Skeletal muscle cell (primary cell): ENCODE results near the gene DNAJC17.
A peak's percentile ranks its signal among the peaks of the same experiment; 100 is the strongest.

ENCODE experiments used
- DNase-seq: peaks from one replicate; pipeline ENCODE4 v3.0.0-alpha.2; 2010; ENCODE audit warnings: low read depth
- H3K4me3 ChIP-seq: 2 replicates; pipeline ENCODE4 v1.5.1; 2011; ENCODE audit warnings: low read depth, mild to moderate bottlenecking, control low read depth, low read length, moderate library complexity

Gene DNAJC17

DNA sequence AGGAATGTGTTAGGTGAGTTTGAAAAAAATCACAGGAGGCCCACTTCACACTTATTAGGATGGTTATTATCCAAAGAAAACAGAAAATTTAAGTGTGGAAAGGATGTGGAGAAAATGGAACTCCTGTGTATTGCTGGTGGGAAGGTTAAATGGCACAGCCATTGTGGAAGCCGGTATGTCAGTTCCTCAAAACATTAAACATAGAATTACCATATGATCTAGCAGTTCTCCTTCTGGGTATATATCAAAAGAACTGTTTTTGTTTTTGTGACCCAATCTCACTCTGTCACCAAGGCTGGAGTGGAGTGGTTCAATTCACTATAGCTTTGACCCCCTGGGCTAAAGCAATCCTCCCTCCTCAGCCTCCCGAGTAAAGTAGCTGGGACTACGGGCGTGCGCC, 10.8 kb downstream of the DNAJC17 start:
- no peak overlapping the region for H3K4me3 ChIP-seq
- no peak for DNase-seq

DNA sequence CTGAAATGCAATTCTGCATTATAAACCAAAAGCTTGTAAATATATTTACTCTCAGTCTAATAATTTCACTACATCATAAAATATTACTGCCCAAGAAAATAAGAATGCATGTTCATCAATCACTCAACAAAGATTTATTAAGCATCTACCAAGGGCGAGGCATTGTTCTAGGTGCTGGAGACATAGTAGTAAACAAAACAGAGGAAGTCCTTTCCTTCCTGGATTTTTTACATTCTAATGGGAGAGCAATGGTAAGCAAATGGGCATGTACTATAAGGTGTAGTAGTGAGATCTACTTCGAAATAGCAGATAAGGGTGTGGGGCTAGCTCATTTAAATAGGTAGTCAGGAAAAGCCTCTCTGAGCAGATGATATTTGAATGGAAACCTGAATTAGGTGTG, 11.2 kb downstream of the DNAJC17 start:
- no peak overlapping the region for H3K4me3 ChIP-seq
- DNase-seq, result no peak

DNA sequence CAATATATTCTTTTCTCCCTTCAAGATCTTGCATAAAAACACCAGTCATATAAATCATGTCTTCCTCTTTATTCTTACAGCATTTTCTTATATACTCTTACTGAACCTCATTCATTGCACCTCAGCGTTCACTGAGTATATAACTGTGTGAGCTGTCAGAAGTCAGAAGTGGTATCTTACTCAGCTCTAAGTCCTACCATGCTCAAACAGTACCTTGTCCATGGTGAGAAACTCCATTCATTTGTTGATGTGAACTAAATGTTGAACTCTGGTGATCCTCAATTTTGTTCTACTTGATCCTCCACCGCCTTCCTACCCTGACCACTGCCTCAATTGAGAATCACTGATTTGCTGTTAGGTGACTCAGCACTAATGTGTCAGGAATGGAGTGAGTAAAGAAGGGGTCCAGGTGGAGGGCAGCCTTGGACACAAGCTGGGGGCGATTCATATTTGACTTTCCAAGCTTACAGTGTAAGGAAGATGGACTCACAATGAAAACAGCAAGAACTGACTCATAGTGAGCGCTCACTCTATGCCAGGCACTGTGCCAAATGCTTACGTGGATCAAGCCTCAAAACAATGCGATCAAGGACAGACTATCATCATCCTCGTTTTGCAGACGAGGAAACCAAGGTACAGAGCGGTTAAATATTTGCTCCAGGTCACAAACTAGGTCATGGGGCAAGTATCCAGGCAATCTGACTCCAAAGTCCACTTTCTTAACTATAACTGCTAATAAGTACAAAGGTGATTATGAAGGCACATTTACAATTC, 13.9 kb downstream of the DNAJC17 start:
- H3K4me3 ChIP-seq, result no peak overlapping the region
- peak; percentile 93 for DNase-seq

DNA sequence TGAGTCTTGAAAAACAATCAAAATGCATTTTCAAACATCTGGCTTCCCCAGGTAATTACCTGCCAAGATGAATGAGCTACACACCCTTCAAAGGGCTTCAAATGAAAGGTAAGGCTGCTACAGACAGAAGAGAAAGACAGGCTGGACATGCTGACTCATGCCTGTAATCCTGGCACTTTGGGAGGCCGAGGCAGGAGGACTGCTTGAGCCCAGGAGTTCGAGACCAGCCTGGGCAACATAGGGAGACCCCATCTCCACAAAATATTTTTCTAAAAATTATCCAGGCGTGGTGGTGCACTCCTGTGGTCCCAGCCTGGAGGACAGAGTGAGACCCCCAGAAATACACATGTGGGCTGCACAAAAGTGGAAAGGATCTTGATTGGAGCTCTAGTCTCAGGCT, 14.9 kb downstream of the DNAJC17 start:
- no peak for DNase-seq
- H3K4me3 ChIP-seq, result no peak overlapping the region

DNA sequence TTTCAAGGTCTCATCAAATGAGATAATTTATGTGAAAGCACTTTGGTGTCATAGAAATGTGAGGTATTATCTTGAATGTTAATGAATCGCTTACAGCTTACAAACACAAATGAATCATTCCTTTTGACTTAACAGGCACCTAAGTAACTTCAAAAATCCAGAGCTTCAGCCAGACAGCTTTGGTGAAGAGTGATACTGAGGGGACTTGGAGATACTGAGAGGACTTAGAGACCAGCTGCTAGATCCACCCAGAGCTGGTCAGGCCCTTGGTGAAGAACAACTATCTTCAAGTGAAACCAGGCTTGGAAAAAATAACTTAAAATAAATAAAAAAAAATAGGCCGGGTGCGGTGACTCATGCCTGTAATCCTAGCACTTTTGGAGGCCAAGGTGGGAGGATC, 16.6 kb downstream of the DNAJC17 start:
- H3K4me3 ChIP-seq, result no peak overlapping the region
- no peak for DNase-seq

DNA sequence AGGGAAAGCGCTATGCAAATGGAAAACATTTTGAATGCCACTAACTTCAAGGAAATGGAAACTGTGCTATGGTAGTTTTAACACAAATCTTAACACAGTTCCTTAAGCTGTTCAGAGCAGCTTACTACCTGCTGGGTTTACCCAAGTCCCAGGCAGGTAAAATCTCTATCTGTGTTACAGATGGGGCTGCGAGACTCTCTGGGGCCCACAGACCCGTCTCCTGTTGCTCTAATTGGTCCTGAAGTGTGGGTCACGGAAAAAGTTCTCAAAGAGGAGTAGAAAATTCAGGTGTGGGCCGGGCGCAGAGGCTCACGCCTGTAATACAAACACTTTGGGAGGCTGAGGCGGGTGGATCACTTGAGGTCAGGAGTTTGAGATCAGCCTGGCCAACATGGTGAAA, 17.3 kb downstream of the DNAJC17 start:
- no peak overlapping the region for H3K4me3 ChIP-seq
- no peak for DNase-seq

DNA sequence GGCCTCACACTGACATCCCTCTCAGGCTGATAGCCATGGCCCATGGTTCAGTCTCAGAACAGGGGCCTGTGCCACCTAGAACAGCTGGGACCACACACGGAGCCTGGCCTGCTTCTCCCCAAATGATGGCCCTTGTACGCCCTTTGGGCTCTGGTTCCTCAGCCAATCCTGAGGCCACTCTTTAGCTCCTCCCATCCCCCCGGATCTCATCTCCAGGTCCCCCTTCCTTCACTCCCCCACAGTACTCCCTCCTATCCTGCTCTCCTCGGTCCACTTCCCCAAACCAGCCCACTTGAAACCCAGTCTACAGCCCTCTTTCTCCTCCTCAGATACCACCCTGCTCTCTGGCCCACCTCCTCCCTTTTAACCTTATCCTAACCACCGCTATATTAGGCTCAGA, 18.2 kb downstream of the DNAJC17 start:
- DNase-seq, result no peak
- H3K4me3 ChIP-seq, result no peak overlapping the region

DNA sequence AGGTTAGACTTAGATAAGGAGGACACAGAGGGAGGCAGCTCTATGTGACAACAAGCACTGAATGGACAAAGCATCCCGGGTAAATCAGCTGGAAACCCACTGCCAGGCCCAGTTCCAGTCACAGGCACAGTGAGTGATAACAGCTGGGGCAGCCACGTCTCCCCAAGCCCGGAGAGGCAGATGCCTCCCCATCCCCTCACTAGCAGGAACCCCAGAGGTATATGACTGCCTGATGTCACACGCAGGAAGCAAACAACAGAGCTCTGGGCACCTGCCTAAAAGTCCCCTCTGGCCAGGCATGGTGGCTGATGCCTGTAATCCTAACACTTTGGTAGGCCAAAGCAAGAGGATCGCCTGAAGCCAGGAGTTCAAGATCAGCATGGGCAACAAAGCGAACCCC, 19.3 kb downstream of the DNAJC17 start:
- DNase-seq, result no peak
- H3K4me3 ChIP-seq, result no peak overlapping the region

DNA sequence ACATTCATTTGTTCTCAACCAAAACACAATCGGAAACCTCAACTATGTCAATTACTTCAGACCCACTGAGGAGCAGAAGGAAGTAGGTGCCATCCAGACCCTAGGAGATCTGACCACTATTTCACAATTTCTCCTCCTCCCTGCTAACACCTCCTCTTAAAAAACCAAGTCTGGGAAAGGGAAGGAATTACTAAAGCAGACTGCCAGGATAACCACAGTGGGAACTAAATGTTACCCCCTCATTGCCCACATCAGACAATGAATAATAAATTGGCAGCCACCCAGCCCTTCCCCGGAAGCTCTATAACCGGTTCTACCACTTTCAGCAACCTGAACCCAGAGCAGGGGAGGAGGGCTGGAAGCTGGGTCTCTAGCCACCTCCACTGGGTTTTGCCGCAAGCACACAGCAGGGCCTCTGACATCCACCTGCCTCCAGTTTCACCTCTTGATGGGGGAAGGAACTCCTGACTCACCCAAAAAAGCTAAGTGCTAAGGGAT, 19.9 kb downstream of the DNAJC17 start:
- DNase-seq, result peak; percentile 78
- H3K4me3 ChIP-seq, result no peak overlapping the region

DNA sequence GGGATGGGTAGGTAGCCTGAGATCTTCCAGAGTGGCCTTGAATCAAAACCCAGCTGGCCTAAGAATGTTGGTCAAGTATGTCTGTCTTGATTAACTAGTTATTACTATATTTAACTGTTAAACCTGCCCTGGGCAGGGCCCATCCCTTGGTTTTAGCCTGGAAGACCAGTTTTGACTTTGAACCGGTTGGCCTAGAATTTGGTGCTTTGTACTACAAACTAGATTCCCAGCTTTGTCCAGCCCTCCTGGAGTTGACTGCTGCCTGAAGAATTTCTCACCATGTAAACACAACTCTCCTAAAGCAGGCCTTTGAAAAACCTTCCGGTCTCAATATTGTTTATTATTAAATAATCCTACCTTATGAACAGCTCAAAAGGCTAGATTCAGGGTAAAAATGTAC, 21.5 kb downstream of the DNAJC17 start:
- DNase-seq, result no peak
- H3K4me3 ChIP-seq, result no peak overlapping the region

DNA sequence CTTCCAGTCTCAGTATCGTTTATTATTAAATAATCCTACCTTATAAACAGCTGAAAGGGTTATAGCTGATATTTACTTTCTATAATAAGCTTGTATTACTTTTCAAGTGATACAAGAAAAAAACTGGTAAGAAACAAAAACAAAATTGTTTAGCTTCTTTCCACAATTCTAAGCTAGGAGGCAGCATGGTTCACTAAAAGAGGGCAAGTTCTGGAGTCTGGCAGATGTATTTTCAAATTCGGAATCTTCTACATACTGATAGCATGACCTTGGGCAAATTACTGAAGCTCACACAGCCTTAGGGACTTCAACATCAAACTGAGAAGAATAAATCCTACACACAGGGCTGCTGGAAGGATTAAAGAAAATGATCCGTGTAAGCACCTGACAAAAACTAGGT, 22.1 kb downstream of the DNAJC17 start:
- H3K4me3 ChIP-seq, result no peak overlapping the region
- no peak for DNase-seq

DNA sequence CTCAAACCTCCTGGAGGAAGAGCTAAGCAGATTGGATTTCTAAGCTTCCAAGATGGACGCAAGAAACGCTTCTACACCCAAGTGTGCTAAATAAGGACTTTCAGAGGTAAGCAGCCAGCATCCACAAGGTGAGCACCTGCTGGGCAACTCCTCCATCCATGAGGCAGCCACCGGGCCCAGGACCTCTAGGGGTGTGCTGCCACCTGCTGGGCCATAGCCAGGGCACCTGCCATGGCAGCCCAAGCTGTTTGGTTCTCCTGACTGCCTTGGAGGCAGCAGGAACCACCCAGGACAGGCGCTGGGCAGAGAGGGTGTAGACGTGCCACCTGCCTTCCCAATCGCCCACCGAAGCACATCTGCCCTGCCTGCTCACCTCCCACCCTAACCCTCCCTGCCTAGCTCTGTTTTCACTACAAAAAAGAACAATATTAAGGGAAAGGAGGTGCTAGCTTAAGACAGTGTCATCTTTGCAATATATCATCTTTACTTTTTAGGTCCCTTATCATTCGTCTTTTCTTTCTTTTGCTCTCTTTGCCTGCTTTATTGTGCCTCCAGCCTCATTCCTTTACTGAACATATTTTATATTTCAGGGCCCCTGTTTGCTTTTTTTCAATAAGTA, 24.6 kb downstream of the DNAJC17 start:
- DNase-seq, result no peak
- H3K4me3 ChIP-seq, result no peak overlapping the region

DNA sequence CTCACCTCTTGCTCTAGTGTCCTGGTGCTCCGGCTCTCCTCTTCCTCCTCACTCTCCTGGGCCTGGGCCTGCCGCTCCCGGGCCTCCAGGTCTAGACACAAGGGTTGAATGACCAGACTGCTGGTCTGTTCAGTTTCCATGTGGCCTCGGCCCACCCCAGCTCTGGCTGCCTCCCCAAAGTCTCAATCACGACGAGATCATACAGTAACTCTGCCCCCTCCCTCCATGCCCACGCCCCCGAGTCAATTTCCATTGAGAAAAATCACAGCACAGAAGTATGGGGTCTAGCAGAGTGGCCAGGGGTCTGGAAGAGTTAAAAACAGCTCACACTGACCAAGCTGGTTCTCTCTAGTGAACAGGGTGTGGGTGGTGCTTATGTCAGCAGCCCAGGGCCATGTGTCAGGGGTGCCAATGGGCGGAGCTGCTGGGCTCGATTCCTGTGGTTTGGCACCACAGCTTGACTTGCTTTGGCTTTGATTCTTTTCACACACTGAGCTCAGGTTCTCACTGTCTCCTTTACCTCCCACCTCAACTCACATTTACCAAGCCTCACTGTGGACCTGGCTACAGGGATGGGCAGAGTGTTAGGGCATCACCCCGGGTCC, 30.6 kb downstream of the DNAJC17 start:
- no peak for DNase-seq
- no peak overlapping the region for H3K4me3 ChIP-seq

DNA sequence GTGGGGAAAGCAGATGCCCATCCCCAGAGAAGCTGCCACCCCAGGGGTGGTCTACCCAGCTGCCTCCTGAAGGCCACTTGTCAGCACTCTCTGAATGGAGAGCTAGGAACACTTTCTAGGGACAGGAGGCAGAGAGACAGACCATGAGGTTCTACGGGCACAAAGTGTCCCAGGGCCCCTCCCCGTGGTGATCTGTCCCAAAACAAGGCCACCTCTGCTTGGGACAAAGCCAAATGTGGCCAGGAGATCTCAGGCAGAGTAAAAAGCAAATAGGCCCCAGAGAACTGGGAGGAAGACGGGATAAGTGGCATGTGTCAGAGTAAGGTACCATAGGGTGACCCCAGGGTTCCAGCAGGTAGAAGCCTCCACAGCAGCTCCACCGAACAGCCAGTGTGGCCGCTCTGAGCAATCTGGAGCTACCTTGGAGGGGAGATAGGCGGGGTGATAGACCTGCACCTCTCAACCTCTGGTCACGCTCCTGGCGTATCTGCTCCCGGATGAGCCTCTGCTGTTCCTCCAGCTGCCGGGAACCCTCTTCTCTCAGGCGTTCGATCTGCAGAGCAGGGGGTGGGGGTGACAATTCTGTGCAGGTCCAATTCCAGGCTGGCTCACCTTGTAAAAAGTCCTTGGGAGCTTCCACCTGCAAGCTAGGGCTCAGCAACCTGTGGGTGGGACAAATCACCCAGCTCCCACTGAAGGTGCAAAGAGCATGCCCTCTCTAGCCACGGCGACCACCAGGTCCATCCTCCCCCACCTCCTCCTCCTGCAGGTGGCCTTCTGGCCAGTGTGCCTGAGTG, 31.3 kb downstream of the DNAJC17 start:
- H3K4me3 ChIP-seq, result no peak overlapping the region
- DNase-seq, result no peak

DNA sequence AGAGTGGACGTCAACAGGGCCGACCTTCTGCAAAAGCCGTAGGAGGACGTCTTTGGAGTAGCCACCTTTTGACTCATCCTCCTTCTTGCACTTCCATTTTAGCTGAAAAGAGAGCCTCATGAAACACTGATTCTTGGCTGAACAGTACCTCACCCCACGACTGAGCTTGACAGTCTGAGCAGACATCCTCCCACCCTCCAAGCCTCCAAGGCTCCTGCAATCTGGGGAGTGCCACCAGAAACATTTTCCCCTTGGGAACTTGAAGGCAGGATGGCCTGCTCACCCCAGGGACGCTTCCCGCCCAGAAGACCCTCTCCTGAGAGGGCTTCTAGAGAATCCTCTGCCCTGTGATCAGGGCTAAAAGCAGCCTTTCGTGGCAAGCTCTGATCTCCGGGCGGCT, 32.3 kb downstream of the DNAJC17 start:
- H3K4me3 ChIP-seq, result no peak overlapping the region
- no peak for DNase-seq

DNA sequence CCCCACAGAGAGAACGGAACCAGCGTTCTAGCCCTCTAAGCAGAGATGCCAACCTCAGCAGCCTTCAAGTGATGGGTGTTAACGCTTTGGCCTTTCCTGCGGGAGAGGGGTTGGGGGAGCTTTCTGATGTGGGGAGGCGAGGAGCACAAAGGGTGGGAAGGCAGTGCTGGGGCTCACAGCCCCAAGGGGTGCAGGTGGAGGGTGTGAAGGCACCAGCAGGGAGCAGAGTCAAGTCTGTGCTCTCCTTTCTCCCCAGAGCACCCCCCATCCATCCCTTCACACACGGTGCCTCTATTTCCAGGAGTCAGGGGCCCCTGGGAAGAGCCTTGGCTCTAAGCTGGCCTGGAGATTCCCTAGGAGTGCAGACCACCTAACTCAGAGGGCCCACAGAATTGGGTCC, 33.4 kb downstream of the DNAJC17 start:
- no peak overlapping the region for H3K4me3 ChIP-seq

DNA sequence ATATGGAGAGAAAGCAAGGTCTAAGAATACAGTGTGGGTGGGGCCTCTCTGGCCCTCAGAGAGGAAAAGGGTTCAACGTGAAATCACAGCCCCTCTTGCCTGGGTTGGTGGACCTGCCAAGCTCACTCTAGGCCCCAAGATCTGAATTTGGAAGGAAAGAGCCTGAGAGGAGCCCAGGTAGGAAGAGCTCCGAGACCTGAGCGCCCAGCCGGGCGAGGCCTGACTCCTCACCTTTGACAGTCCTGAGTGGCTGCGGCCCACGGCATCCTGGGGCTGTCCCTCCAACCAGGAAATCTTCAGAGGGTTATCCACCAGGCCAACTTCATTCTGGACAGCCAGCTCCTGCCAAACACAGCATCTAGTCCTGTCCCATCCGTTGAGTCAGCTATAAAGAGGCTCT, 33.8 kb downstream of the DNAJC17 start:
- no peak for DNase-seq
- H3K4me3 ChIP-seq, result no peak overlapping the region

More for the DNA sequence above, 33.4 kb downstream of the DNAJC17 start:
- no peak for DNase-seq

DNA sequence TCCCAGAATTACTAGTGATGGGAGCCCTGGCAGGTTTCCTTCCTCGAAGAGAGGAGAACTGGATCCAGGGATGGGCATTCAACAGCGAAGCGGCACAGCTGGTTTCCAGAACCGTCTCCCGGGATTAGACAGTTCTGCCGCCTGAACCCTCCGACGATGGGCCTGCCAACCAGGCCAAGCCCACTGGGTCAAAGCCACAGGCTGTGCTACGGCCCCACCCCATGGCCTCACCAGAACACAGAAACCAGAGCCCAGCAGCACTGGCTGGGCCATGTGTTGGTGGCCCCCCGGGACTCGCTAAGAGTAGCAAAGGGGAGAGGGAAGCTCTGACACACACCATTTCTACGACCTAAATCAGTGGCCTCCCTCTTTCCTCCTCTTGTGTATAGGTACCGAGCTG, 35.3 kb downstream of the DNAJC17 start:
- DNase-seq, result no peak
- no peak overlapping the region for H3K4me3 ChIP-seq

DNA sequence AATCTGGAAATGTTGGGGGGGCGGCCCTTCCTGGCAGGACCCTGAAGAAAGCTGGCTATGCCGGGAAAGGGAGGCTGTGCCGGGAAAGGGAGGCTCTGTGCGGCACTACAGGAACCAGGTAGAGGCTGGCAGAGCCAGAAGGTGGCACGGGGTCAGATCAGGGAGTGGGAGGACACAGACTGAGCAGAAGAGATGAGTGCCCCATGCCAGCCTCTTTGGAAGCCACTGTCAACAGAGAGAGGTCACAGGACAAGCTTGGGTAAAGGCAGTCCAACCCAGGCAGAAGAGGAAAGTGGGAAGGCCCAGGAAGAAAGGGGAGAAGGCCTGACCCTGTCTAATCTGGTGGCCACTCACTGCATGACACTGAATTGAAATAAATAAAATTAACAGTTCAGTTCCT, 36.0 kb downstream of the DNAJC17 start:
- no peak for DNase-seq
- no peak overlapping the region for H3K4me3 ChIP-seq

DNA sequence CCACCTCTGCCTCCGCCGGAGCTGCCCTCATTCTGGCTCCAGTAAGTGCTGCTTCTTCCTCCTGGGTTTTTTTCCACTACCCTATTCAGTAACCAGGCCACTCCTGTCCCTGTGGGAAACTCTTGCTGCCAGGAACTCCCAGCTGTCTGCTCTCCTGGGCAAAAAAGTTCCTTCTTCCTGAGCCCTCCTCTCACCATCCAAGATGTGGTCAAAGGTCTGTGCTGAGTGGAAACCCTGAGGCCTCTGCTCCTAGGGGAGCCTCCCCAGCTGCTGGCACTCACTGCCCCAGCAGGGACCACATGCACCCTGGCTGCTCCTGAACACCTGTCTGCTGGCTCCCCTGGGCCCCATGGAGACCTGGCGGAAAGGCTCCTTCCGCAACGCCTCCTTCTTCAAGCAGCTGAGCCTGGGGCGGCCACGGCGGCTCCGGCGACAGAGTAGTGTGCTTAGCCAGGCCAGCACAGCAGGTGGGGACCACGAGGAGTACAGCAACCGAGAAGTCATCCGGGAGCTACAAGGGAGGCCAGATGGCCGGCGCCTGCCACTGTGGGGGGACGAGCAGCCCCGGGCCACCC, 37.0 kb downstream of the DNAJC17 start:
- H3K4me3 ChIP-seq, result no peak overlapping the region
- DNase-seq, result no peak
